Osteocyte (in vitro differentiated cells): ENCODE results near the gene HMG20A. TPM values are rescaled to one million over a fixed set of nuclear protein-coding genes. Genes with fewer than 3 reads are reported as not detected.
A peak's percentile ranks its signal among the peaks of the same experiment; 100 is the strongest.

Experiments
- DNase-seq: peaks from one replicate; pipeline ENCODE4 v3.0.0; 2021; ENCODE audit warnings: mixed read lengths; ENCODE audit not compliant: unreplicated experiment; ENCODE audit errors: extremely low spot score
- H3K27ac Mint-ChIP-seq: one replicate; pipeline ENCODE4 v1.8.0; 2021; ENCODE audit warnings: mild to moderate bottlenecking, mixed read lengths; ENCODE audit not compliant: unreplicated experiment
- H3K27me3 Mint-ChIP-seq: one replicate; pipeline ENCODE4 v1.8.0; 2021; ENCODE audit warnings: mixed read lengths; ENCODE audit not compliant: unreplicated experiment
- H3K36me3 Mint-ChIP-seq: one replicate; pipeline ENCODE4 v1.8.0; 2021; ENCODE audit warnings: mixed read lengths; ENCODE audit not compliant: unreplicated experiment
- H3K4me1 Mint-ChIP-seq: one replicate; pipeline ENCODE4 v1.8.0; 2021; ENCODE audit warnings: mixed read lengths; ENCODE audit not compliant: unreplicated experiment
- H3K4me3 Mint-ChIP-seq: one replicate; pipeline ENCODE4 v1.8.0; 2021; ENCODE audit warnings: mild to moderate bottlenecking, moderate library complexity, mixed read lengths; ENCODE audit not compliant: unreplicated experiment
- H3K9me3 Mint-ChIP-seq: one replicate; pipeline ENCODE4 v1.8.0; 2021; ENCODE audit warnings: mixed read lengths; ENCODE audit not compliant: unreplicated experiment
- CTCF ChIP-seq: fragments of 200-600 bp; sonication (generic); IDR thresholded peaks from 2 replicates; pipeline ENCODE4 v1.5.0; 2021; ENCODE audit warnings: antibody characterized with exemption, mild to moderate bottlenecking, moderate library complexity
- long read RNA-seq: library from polyadenylated mRNA; unstranded; transcript quantifications from one replicate; pipeline ENCODE4 v2.0.0, GENCODE V29; 2021
- total RNA-seq: library from RNA; stranded (reverse); gene quantifications from 2 replicates; pipeline ENCODE4 v1.2.1, GENCODE V29; 2021

The HMG20A gene
- total RNA-seq: 49.5 and 55.8 TPM in 2 replicates
- long read RNA-seq, full-length matches to known transcripts: 108 of 165 reads
- long read RNA-seq, partial matches to known transcripts: 49 of 165 reads
- long read RNA-seq, other reads (novel, unspliced or antisense): 8 of 165 reads

GRCh38 chr15:77420610-77421369, at the start of gene HMG20A:
TSS of gene HMG20A (plus strand) at chr15:77420888. CDS start at chr15:77458408, 37,520 bp downstream.
- peak within 1 kb of the TSS; percentile 95 for H3K4me3 Mint-ChIP-seq
- peaks cover 48% of the 10 kb centered on the region for H3K4me1 Mint-ChIP-seq
- no peaks in the 10 kb centered on the region for H3K27me3 Mint-ChIP-seq
- peaks cover 2% of the 10 kb centered on the region for H3K36me3 Mint-ChIP-seq
- TF ChIP-seq CTCF: no peak
- peak within 1 kb of the TSS; percentile 98 for H3K27ac Mint-ChIP-seq
- no peaks in the 10 kb centered on the region for H3K9me3 Mint-ChIP-seq
- peak; percentile 84 for DNase-seq

GRCh38 chr15:77371850-77372563, 48.7 kb upstream of the HMG20A start:
- no peaks in the 10 kb centered on the region for H3K27me3 Mint-ChIP-seq
- TF ChIP-seq CTCF: no peak
- peaks cover 17% of the 10 kb centered on the region for H3K4me1 Mint-ChIP-seq
- peaks cover 6% of the 10 kb centered on the region for H3K36me3 Mint-ChIP-seq
- no peak overlapping the region for H3K27ac Mint-ChIP-seq
- no peak overlapping the region for H3K4me3 Mint-ChIP-seq
- no peak for DNase-seq
- peaks cover 12% of the 10 kb centered on the region for H3K9me3 Mint-ChIP-seq

- no peak for TF ChIP-seq CTCF
- Mint-ChIP-seq H3K36me3 (peaks cover 6% of the 10 kb centered on the region), H3K9me3 (peaks cover 12% of the 10 kb centered on the region), H3K27ac (no peak overlapping the region), H3K27me3 (no peaks in the 10 kb centered on the region), H3K4me3 (no peak overlapping the region), H3K4me1 (peaks cover 19% of the 10 kb centered on the region)
- no peak for DNase-seq
These were observed 47.2 kb upstream of the HMG20A start for GRCh38 chr15:77373441-77373840.

GRCh38 chr15:77375133-77375532, 45.6 kb upstream of the HMG20A start:
- Mint-ChIP-seq H3K36me3 (peaks cover 6% of the 10 kb centered on the region), H3K27me3 (no peaks in the 10 kb centered on the region), H3K4me3 (no peak overlapping the region), H3K4me1 (peaks cover 9% of the 10 kb centered on the region), H3K9me3 (peaks cover 7% of the 10 kb centered on the region), H3K27ac (no peak overlapping the region)
- DNase-seq: no peak
- TF ChIP-seq CTCF: no peak

GRCh38 chr15:77376770-77377169, 43.9 kb upstream of the HMG20A start:
- Mint-ChIP-seq H3K27ac (no peak overlapping the region), H3K27me3 (no peaks in the 10 kb centered on the region), H3K9me3 (peaks cover 7% of the 10 kb centered on the region), H3K4me3 (no peak overlapping the region), H3K4me1 (peaks cover 11% of the 10 kb centered on the region), H3K36me3 (peaks cover 6% of the 10 kb centered on the region)
- DNase-seq: no peak
- no peak for TF ChIP-seq CTCF
